ENCODE results near the gene ZNG1A.
"Not testable (repeated sequence)": the region's sequence is repeated elsewhere in the genome, so short reads cannot be mapped to it uniquely, and the experiment has no call there.

ZNG1A gene

GRCh38 chr9:98775-99174 lies 80.1 kb downstream of the ZNG1A start:
- not testable (repeated sequence) for H3K27me3 ChIP-seq (ENCODE audit: control insufficient read depth in 5 of 5, insufficient read depth in 4 of 5, low read length in 5 of 5); H3K9ac ChIP-seq (ENCODE audit: low read length in 5 of 5); H3K36me3 ChIP-seq (ENCODE audit: control insufficient read depth in 5 of 5, insufficient read depth in 5 of 5, low read length in 5 of 5); H3K4me3 ChIP-seq (ENCODE audit: low read depth in 1 of 5, low read length in 5 of 5); H3K9me3 ChIP-seq (ENCODE audit: control insufficient read depth in 5 of 5, low read length in 5 of 5); H3K4me1 ChIP-seq (ENCODE audit: control insufficient read depth in 5 of 5, insufficient read depth in 5 of 5, low read length in 5 of 5); H3K27ac ChIP-seq (ENCODE audit: low read depth, low read length)

- not testable (repeated sequence) for H3K9me3 ChIP-seq (ENCODE audit: control insufficient read depth in 5 of 5, low read length in 5 of 5); H3K27ac ChIP-seq (ENCODE audit: low read depth, low read length); H3K36me3 ChIP-seq (ENCODE audit: control insufficient read depth in 5 of 5, insufficient read depth in 5 of 5, low read length in 5 of 5)
These were observed 83.9 kb downstream of the ZNG1A start for GRCh38 chr9:94992-95391.

GRCh38 chr9:94323-94722 lies 84.5 kb downstream of the ZNG1A start:
- not testable (repeated sequence) for H3K9me3 ChIP-seq (ENCODE audit: control insufficient read depth in 5 of 5, low read length in 5 of 5); H3K9ac ChIP-seq (ENCODE audit: low read length in 5 of 5); H3K4me1 ChIP-seq (ENCODE audit: control insufficient read depth in 5 of 5, insufficient read depth in 5 of 5, low read length in 5 of 5); H3K36me3 ChIP-seq (ENCODE audit: control insufficient read depth in 5 of 5, insufficient read depth in 5 of 5, low read length in 5 of 5); H3K4me3 ChIP-seq (ENCODE audit: low read depth in 1 of 5, low read length in 5 of 5); H3K27me3 ChIP-seq (ENCODE audit: control insufficient read depth in 5 of 5, insufficient read depth in 4 of 5, low read length in 5 of 5); H3K27ac ChIP-seq (ENCODE audit: low read depth, low read length)

More at GRCh38 chr9:94992-95391, 83.9 kb downstream of the ZNG1A start:
- not testable (repeated sequence) for H3K9ac ChIP-seq (ENCODE audit: low read length in 5 of 5); H3K27me3 ChIP-seq (ENCODE audit: control insufficient read depth in 5 of 5, insufficient read depth in 4 of 5, low read length in 5 of 5); H3K4me3 ChIP-seq (ENCODE audit: low read depth in 1 of 5, low read length in 5 of 5); H3K4me1 ChIP-seq (ENCODE audit: control insufficient read depth in 5 of 5, insufficient read depth in 5 of 5, low read length in 5 of 5)

GRCh38 chr9:93909-94308 lies 84.9 kb downstream of the ZNG1A start:
- H3K27ac ChIP-seq (ENCODE audit: low read depth, low read length); H3K9me3 ChIP-seq (ENCODE audit: control insufficient read depth in 5 of 5, low read length in 5 of 5); H3K36me3 ChIP-seq (ENCODE audit: control insufficient read depth in 5 of 5, insufficient read depth in 5 of 5, low read length in 5 of 5); H3K27me3 ChIP-seq (ENCODE audit: control insufficient read depth in 5 of 5, insufficient read depth in 4 of 5, low read length in 5 of 5); H3K4me1 ChIP-seq (ENCODE audit: control insufficient read depth in 5 of 5, insufficient read depth in 5 of 5, low read length in 5 of 5); H3K4me3 ChIP-seq (ENCODE audit: low read depth in 1 of 5, low read length in 5 of 5); H3K9ac ChIP-seq (ENCODE audit: low read length in 5 of 5): not testable (repeated sequence)

GRCh38 chr9:90851-91250 lies 88.0 kb downstream of the ZNG1A start:
- not testable (repeated sequence) for H3K9me3 ChIP-seq (ENCODE audit: control insufficient read depth in 5 of 5, low read length in 5 of 5); H3K4me3 ChIP-seq (ENCODE audit: low read depth in 1 of 5, low read length in 5 of 5); H3K36me3 ChIP-seq (ENCODE audit: control insufficient read depth in 5 of 5, insufficient read depth in 5 of 5, low read length in 5 of 5); H3K9ac ChIP-seq (ENCODE audit: low read length in 5 of 5); H3K4me1 ChIP-seq (ENCODE audit: control insufficient read depth in 5 of 5, insufficient read depth in 5 of 5, low read length in 5 of 5); H3K27me3 ChIP-seq (ENCODE audit: control insufficient read depth in 5 of 5, insufficient read depth in 4 of 5, low read length in 5 of 5); H3K27ac ChIP-seq (ENCODE audit: low read depth, low read length)

- H3K9ac ChIP-seq (ENCODE audit: low read length in 5 of 5); H3K4me3 ChIP-seq (ENCODE audit: low read depth in 1 of 5, low read length in 5 of 5); H3K9me3 ChIP-seq (ENCODE audit: control insufficient read depth in 5 of 5, low read length in 5 of 5); H3K36me3 ChIP-seq (ENCODE audit: control insufficient read depth in 5 of 5, insufficient read depth in 5 of 5, low read length in 5 of 5); H3K4me1 ChIP-seq (ENCODE audit: control insufficient read depth in 5 of 5, insufficient read depth in 5 of 5, low read length in 5 of 5); H3K27me3 ChIP-seq (ENCODE audit: control insufficient read depth in 5 of 5, insufficient read depth in 4 of 5, low read length in 5 of 5); H3K27ac ChIP-seq (ENCODE audit: low read depth, low read length): not testable (repeated sequence)
These were observed 90.3 kb downstream of the ZNG1A start for GRCh38 chr9:88396-89037.

- not testable (repeated sequence) for H3K9me3 ChIP-seq (ENCODE audit: control insufficient read depth in 5 of 5, low read length in 5 of 5); H3K4me1 ChIP-seq (ENCODE audit: control insufficient read depth in 5 of 5, insufficient read depth in 5 of 5, low read length in 5 of 5); H3K27ac ChIP-seq (ENCODE audit: low read depth, low read length); H3K27me3 ChIP-seq (ENCODE audit: control insufficient read depth in 5 of 5, insufficient read depth in 4 of 5, low read length in 5 of 5); H3K4me3 ChIP-seq (ENCODE audit: low read depth in 1 of 5, low read length in 5 of 5); H3K36me3 ChIP-seq (ENCODE audit: control insufficient read depth in 5 of 5, insufficient read depth in 5 of 5, low read length in 5 of 5); H3K9ac ChIP-seq (ENCODE audit: low read length in 5 of 5)
These were observed 91.0 kb downstream of the ZNG1A start for GRCh38 chr9:87860-88259.

- not testable (repeated sequence) for H3K27ac ChIP-seq (ENCODE audit: low read depth, low read length); H3K4me1 ChIP-seq (ENCODE audit: control insufficient read depth in 5 of 5, insufficient read depth in 5 of 5, low read length in 5 of 5); H3K9me3 ChIP-seq (ENCODE audit: control insufficient read depth in 5 of 5, low read length in 5 of 5); H3K4me3 ChIP-seq (ENCODE audit: low read depth in 1 of 5, low read length in 5 of 5); H3K9ac ChIP-seq (ENCODE audit: low read length in 5 of 5); H3K27me3 ChIP-seq (ENCODE audit: control insufficient read depth in 5 of 5, insufficient read depth in 4 of 5, low read length in 5 of 5); H3K36me3 ChIP-seq (ENCODE audit: control insufficient read depth in 5 of 5, insufficient read depth in 5 of 5, low read length in 5 of 5)
These were observed 91.8 kb downstream of the ZNG1A start for GRCh38 chr9:87105-87504.

- not testable (repeated sequence) for H3K4me3 ChIP-seq (ENCODE audit: low read depth in 1 of 5, low read length in 5 of 5); H3K9me3 ChIP-seq (ENCODE audit: control insufficient read depth in 5 of 5, low read length in 5 of 5); H3K36me3 ChIP-seq (ENCODE audit: control insufficient read depth in 5 of 5, insufficient read depth in 5 of 5, low read length in 5 of 5); H3K27ac ChIP-seq (ENCODE audit: low read depth, low read length); H3K27me3 ChIP-seq (ENCODE audit: control insufficient read depth in 5 of 5, insufficient read depth in 4 of 5, low read length in 5 of 5); H3K9ac ChIP-seq (ENCODE audit: low read length in 5 of 5); H3K4me1 ChIP-seq (ENCODE audit: control insufficient read depth in 5 of 5, insufficient read depth in 5 of 5, low read length in 5 of 5)
These were observed 92.2 kb downstream of the ZNG1A start for GRCh38 chr9:86697-87096.

GRCh38 chr9:82932-83689 lies 95.7 kb downstream of the ZNG1A start:
- H3K27me3 ChIP-seq (ENCODE audit: control insufficient read depth in 5 of 5, insufficient read depth in 4 of 5, low read length in 5 of 5); H3K9ac ChIP-seq (ENCODE audit: low read length in 5 of 5); H3K4me1 ChIP-seq (ENCODE audit: control insufficient read depth in 5 of 5, insufficient read depth in 5 of 5, low read length in 5 of 5); H3K36me3 ChIP-seq (ENCODE audit: control insufficient read depth in 5 of 5, insufficient read depth in 5 of 5, low read length in 5 of 5); H3K4me3 ChIP-seq (ENCODE audit: low read depth in 1 of 5, low read length in 5 of 5); H3K9me3 ChIP-seq (ENCODE audit: control insufficient read depth in 5 of 5, low read length in 5 of 5); H3K27ac ChIP-seq (ENCODE audit: low read depth, low read length): not testable (repeated sequence)

All from subcutaneous abdominal adipose tissue (tissue), 5 donors.